Posterior vena cava (tissue), 2 donors: ENCODE data around the gene BICD1. TPM values are rescaled to one million over a fixed set of nuclear protein-coding genes. Genes with fewer than 3 reads are reported as not detected.

Experiments
- DNase-seq: peaks from one replicate; pipeline ENCODE4 v3.0.0-alpha.2; 2020; ENCODE audit warnings: low spot score
- intact Hi-C, 2 donors: fragments of 100-400 bp; cut with DNase I; formaldehyde crosslinking; loops; one replicate each; pipeline versions ENCODE4 v1.14.1 to v1.14.2; 2022 to 2023
- total RNA-seq, 2 donors: library from RNA; stranded (reverse); fragmentation: NEBNext Ultra II Directional; extraction: Animal tissue kit (Norgen Biotek cat#: 25700); gene quantifications; one replicate each; pipeline ENCODE4 v1.2.1, GENCODE V29; 2021
- donor health status: DM: yes; HTN: yes; CAD: no.
- donor health status: DM: yes; HTN: yes; CAD: no.

BICD1 gene
- total RNA-seq, 2 donors from 2014 or later, result 24.1 to 34.6 TPM

GRCh38 chr12:32400866-32401265, 294.2 kb downstream of the BICD1 start:
- no peak for DNase-seq
- intact Hi-C loops, result no loop called here

GRCh38 chr12:32402170-32402569, 295.5 kb downstream of the BICD1 start:
- DNase-seq, result no peak
- intact Hi-C loops, result no loop called here

GRCh38 chr12:32402946-32403345, 296.3 kb downstream of the BICD1 start:
- intact Hi-C loops, result no loop called here
- no peak for DNase-seq

GRCh38 chr12:32407795-32408194, 301.1 kb downstream of the BICD1 start:
- intact Hi-C loops, result no loop called here
- DNase-seq, result no peak

- DNase-seq, result no peak
- intact Hi-C loops, result no loop called here
These were observed 306.8 kb downstream of the BICD1 start for GRCh38 chr12:32413412-32413811.

- no peak for DNase-seq
These were observed 311.6 kb downstream of the BICD1 start for GRCh38 chr12:32418221-32418620.

GRCh38 chr12:32418903-32419519, 312.4 kb downstream of the BICD1 start:
- DNase-seq, result no peak
- intact Hi-C loops, result no loop called here

More at GRCh38 chr12:32418221-32418620, 311.6 kb downstream of the BICD1 start:
- intact Hi-C loops, result no loop called here

GRCh38 chr12:32419520-32419960, 312.9 kb downstream of the BICD1 start:
- intact Hi-C loops, result no loop called here

GRCh38 chr12:32420356-32420755, 313.7 kb downstream of the BICD1 start:
- intact Hi-C loops, result no loop called here
- DNase-seq, result no peak

More at GRCh38 chr12:32419520-32419960, 312.9 kb downstream of the BICD1 start:
- no peak for DNase-seq

GRCh38 chr12:32423559-32423958, 316.9 kb downstream of the BICD1 start:
- no peak for DNase-seq
- intact Hi-C loops, result no loop called here

GRCh38 chr12:32431025-32431424, 324.4 kb downstream of the BICD1 start:
- intact Hi-C loops, result no loop called here

More at GRCh38 chr12:32431025-32431424, 324.4 kb downstream of the BICD1 start:
- no peak for DNase-seq

Other genes with a start within 250 kb of the BICD1 start
- 10 to 100 TPM; 46.4 to 51.0 TPM for gene RESF1, start 147.4 kb upstream of the BICD1 start, total RNA-seq